ENCODE measurements around the gene ADAMTS4.
A peak's percentile ranks its signal among the peaks of the same experiment; 100 is the strongest.
"Not testable (repeated sequence)": the region's sequence is repeated elsewhere in the genome, so short reads cannot be mapped to it uniquely, and the experiment has no call there.

The ADAMTS4 gene

GRCh38 chr1:161198897-161199431, at the start of gene ADAMTS4:
TSS of gene ADAMTS4 (minus strand) at chr1:161199054. CDS start at chr1:161198627, 427 bp downstream.
- FAIRE-seq, result no peak

DNA sequence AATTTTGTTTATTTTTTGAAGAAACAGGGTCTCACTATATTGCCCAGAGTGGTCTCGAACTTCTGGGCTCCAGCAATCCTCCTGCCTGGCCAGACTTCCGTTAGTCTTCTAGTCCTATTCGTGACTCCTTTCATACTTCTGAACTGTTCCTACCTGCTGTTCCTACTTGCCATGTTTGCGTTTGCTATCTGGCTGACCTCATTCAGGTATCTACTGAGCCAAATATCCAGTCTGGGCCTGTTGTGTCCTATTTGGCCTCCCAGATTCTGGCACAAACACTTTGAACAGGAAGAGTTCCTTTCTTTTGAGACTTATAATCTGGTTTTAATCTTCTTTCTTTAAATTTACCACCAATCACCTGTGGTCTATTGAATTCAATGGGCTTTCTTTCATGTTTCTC, 46.0 kb upstream of the ADAMTS4 start:
- FAIRE-seq, result no peak

DNA sequence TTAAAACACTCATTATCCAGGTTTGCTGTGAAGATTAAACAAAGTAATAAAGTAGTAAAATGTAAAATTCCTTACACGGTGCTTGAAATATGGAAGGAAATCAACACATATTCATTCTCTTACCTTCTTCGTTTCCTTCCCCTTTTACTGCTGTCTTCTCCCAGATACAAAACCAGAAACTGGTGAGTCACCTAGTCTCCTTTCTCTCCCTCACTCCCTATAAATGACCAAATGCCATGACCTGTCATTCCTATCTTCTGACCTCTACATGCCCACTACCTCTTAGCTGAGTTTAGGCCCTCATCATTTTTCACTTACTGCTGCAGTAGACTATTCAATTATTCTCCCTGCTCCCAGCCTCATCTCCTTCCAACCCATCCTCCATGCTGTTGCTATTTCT, 43.5 kb upstream of the ADAMTS4 start:
- no peak for FAIRE-seq

GRCh38 chr1:161241682-161242081, 42.8 kb upstream of the ADAMTS4 start:
- no peak for FAIRE-seq

GRCh38 chr1:161238039-161238473, 39.2 kb upstream of the ADAMTS4 start, which contains the start of gene NR1I3:
TSS of gene NR1I3 (minus strand) at chr1:161238203. CDS start at chr1:161236565, 1,638 bp downstream.
- no peak for FAIRE-seq

DNA sequence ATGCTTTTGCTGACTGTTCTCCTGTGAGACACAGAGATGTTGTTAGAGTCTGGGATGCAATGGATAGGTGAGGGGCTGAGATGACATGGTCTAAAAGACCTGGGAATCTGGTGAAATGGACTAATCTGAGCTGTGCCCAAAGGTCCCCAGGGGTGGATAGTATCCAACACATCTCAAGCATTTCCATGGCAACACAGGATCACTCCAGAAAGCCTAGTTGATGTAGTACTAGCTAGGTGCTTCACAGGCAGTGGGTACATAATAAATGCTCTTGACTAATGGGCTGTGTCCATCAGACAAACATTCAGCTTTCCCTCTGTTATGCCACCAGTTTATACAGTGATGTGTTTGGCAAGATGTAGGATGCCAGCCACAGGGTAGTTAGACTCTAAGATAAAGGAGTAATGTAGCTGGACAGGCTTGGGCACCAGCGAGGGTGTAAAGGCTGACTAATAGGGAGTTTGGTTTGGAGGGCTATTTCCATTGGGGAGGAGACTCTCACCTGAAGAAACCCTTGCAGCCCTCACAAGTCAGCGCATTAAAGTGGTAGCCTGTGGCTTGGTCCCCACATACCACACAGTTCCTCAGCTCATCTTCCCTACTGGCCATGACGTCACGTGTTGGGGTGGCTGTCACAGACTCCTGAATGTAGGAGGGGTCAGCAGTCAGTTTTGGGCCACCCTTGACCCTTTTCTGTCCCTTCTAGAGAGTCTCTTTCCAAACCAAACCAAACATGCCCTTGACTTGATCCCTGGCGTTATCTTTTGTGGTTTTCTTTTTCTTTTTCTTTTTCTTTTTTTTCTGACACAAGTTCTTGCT, 37.3 kb upstream of the ADAMTS4 start:
- FAIRE-seq, result no peak

- no peak for FAIRE-seq
These were observed 34.2 kb upstream of the ADAMTS4 start for GRCh38 chr1:161233102-161233501.

- FAIRE-seq, result no peak
These were observed 31.9 kb upstream of the ADAMTS4 start for GRCh38 chr1:161230762-161231161.

- FAIRE-seq, result no peak
These were observed 31.0 kb upstream of the ADAMTS4 start for GRCh38 chr1:161229896-161230295.

- no peak for FAIRE-seq
These were observed 29.2 kb upstream of the ADAMTS4 start for GRCh38 chr1:161228032-161228431.

DNA sequence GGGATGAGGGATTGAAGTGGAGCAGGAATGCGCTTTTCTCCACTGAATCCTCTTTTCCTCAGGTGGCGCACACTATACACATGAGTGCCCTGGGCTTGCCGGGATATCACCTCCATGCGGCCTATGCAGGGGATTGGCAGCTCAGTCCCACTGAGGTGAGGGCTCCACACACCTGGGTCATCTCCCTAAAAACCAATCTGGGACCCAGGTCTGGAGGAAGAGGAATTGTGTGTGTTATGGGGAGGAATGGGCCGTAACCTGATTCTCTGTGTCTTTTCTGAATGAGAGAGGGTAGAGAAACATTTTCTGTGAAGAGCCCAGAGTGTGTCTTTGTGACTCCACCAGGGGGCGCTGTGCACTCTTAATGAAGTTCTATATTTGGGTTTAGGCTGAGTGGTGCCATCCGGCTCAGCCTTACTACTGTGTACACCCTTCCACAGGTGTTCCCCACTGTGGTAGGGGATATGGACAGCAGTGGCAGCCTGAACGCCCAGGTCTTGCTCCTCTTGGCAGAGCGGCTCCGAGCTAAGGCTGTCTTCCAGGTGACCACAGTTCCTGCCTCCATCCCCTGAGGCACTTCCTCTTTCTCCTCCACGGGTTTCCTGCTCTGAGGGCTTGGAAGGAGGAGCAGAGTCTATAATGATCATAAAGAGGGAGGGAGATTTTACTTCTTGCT, 28.5 kb upstream of the ADAMTS4 start:
- FAIRE-seq, result no peak

GRCh38 chr1:161226759-161227158, 27.9 kb upstream of the ADAMTS4 start:
- FAIRE-seq, result no peak

- FAIRE-seq, result no peak
These were observed 27.5 kb upstream of the ADAMTS4 start for GRCh38 chr1:161226320-161226711.

DNA sequence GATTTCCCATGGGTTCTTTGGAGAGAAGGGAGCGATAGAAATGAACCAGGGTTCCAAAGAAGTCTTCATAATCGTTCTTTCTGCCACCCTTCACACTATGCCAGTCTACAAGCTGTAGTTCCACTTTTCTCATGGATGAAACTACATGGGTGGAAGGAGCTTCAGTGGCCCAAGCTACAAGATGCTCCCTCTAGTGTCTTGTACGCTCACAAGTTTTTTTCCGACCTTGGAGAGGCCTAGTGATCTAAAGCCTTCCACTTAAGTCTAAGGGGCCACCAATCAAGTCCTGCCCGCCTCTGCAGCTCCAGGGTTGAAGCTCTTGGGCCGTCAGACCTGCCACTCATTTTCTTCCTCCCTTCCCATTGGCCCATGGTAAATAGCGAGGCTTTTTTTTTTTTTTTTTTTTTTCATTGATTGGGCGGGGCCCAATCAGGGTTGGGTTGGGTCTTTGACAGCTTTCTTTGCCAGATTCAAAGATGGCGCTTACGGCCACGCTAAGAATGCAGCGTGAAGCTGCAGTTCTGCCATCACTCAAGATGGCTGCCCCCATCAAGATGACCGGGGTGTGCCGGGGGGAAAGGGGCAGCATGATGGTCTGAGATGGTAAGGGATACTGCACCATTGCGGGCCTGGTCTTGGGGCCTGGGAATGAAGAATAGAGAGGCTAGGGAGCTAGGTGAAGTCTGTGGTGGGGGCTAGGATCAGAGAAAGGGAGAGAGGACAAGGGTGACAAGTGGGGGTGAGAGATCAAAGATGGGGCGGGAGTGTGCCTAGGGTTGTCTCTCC, 26.9 kb upstream of the ADAMTS4 start, which contains the start of gene TOMM40L:
TSS of gene TOMM40L (plus strand) at position 527 of the 786 bp plus-strand sequence. CDS start 430 bp downstream, outside the sequence.
- peak; percentile 92 for FAIRE-seq

DNA sequence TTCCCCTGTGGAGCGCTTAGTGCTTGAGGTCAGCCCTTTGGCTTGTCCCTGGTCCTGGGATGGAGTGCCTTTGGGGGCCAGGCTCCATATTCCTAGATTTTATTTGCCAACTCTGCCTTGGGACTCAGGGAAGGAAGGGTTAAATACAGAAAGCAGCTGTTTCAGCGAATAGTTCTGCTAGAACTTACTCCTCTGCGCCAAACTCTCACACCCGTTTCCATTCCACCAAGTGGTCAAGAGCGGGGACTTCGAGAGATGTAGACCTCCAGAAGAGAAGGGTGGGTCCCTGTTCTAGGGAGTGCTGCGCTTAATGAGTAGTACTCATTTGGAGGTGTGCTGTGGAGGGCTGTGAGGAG, 26.3 kb upstream of the ADAMTS4 start:
- no peak for FAIRE-seq

GRCh38 chr1:161224695-161225087, 25.8 kb upstream of the ADAMTS4 start:
- FAIRE-seq, result not testable (repeated sequence)

DNA sequence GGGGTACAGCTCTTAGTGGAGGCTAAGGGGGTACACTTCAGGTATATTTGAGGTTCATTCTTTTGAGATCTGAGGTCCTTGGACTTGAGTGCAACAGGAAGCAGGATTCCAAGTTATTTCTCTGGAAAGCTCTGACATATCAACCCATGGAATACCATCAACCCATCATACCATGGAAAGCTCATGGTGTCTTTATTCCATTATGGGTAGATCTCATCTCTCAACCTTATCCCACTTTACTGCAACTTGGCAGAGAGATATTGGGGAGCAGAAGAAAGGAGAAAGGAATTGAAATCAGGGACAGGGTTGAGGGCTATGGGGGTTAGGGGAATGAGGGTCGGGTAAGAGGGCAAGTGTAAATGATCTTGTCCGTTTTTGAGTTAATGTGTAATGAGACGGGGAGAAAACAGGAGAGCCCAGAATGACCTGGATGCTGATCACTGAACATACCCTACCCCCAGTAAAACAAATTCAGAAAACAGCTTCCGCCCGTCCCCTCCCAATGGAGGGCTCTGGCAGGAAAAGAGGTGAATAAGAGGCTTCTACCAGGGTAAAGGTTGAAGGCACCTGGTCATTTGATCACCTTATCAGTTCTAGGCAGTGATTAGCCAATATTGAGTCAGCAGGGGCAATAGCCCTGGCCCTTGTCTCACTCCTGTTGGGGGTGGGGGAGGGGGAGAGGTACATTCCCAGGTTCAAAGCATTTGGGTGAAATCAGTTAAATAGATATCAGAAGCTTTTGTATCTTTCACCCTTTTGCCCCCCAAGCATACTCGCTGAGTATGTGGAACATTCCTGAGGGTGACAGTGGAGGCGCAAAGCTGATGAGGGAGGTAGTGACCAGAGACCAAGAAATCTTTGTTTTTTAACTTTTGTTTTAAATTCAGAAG, 25.2 kb upstream of the ADAMTS4 start:
- no peak for FAIRE-seq

DNA sequence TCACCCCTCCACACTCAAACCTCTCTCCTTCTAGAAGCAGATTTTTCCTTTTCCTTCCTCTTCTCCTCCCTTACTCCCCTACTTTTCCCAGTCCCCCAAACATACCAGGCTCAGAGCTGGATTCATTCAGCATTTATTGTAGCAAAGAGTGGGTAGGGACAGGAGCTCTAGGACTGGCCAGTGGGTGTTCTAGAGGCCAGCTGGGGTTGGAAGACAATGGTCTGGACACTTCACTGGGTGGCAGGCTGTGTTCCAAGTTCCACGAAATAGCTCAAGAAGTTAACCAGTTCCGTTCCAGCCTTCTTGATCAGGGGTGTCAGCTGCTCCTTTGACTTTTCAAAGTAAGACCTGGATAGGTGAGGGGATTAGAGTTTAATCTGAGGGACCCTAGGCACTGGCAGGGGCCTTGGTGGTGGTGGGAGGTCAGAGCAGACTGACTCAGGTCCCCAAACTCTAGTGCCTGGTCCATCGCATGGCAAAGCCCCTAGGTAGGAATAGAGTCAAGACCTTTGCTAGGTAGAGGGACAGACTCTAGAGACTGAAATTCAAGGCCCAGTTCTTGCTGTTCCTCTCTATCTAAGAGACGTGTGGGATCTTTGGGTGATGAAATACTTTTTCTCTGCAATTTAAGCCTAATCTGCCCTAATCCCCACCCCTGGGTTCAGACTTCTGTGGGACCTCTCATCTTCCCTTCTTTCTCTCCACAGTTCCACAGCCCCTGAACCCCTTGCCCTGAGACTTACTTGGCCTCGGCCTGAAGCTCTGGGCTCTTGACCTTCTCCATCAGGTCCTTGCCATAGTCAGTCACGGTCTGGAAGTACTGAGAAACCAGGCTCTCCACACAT, 23.5 kb upstream of the ADAMTS4 start:
- FAIRE-seq, result no peak

DNA sequence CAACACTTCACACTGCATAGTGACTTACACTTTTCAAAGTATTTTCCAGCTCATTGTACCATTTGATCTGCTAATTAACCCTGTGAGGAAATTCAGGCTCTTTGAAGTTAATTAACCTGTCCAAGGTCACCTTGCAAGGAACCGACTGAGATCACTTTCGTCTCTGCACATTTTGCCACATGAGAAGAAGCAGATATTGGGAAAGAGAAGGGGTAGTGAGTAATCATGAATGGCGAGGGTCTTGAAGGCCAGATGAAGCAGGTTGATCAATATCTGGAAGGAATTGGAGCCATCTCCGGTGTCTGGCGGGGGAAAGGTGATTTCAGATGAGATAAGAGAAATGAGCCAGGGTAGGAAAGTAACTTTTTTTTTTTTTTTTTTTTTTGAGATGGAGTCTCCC, 21.1 kb upstream of the ADAMTS4 start:
- no peak for FAIRE-seq

GRCh38 chr1:161219078-161219892, 20.4 kb upstream of the ADAMTS4 start:
- FAIRE-seq, result no peak
